Ishikawa (cell line): ENCODE results near the gene HCN2.

Experiments
- CEBPB ChIP-seq: IDR thresholded peaks from 2 replicates; pipeline ENCODE4 v1.6.1; 2012
- CREB1 ChIP-seq: IDR thresholded peaks from 2 replicates; pipeline ENCODE4 v1.6.1; 2012; ENCODE audit warnings: low read depth
- EGR1 ChIP-seq: IDR thresholded peaks from 2 replicates; pipeline ENCODE4 v1.6.1; 2012
- EP300 ChIP-seq: IDR thresholded peaks from 2 replicates; pipeline ENCODE4 v1.6.1; 2012; ENCODE audit warnings: borderline replicate concordance
- FOXM1 ChIP-seq: IDR thresholded peaks from 2 replicates; pipeline ENCODE4 v1.6.1; 2012; ENCODE audit warnings: low read depth, borderline replicate concordance
- MAX ChIP-seq: IDR thresholded peaks from 2 replicates; pipeline ENCODE4 v1.6.1; 2012
- NFIC ChIP-seq: IDR thresholded peaks from 2 replicates; pipeline ENCODE4 v1.6.1; 2012
- RAD21 ChIP-seq: IDR thresholded peaks from 2 replicates; pipeline ENCODE4 v1.6.1; 2012; ENCODE audit warnings: low read depth
- REST ChIP-seq: IDR thresholded peaks from 2 replicates; pipeline ENCODE4 v1.6.1; 2012; ENCODE audit warnings: low read depth, mild to moderate bottlenecking
- TAF1 ChIP-seq: IDR thresholded peaks from 2 replicates; pipeline ENCODE4 v1.6.1; 2012; ENCODE audit warnings: low read depth, mild to moderate bottlenecking
- TCF12 ChIP-seq: IDR thresholded peaks from 2 replicates; pipeline ENCODE4 v1.6.1; 2012; ENCODE audit warnings: low read depth
- TEAD4 ChIP-seq: IDR thresholded peaks from 2 replicates; pipeline ENCODE4 v1.6.1; 2012
- USF1 ChIP-seq: IDR thresholded peaks from 2 replicates; pipeline ENCODE4 v1.6.1; 2012
- YY1 ChIP-seq: IDR thresholded peaks from 2 replicates; pipeline ENCODE4 v1.6.1; 2012; ENCODE audit warnings: low read depth
- ZBTB7A ChIP-seq: IDR thresholded peaks from 2 replicates; pipeline ENCODE4 v1.6.1; 2012; ENCODE audit warnings: low read depth

The HCN2 gene

GRCh38 chr19:588093-588740 lies 1.5 kb upstream of the HCN2 start:
- TF ChIP-seq EP300 (peak; percentile 58), EGR1 (peak; percentile 40), TAF1 (no peak), REST (no peak), TEAD4 (no peak), CREB1 (no peak), USF1 (peak; percentile 38), TCF12 (peak; percentile 86), MAX (peak; percentile 68), RAD21 (peak; percentile 63), ZBTB7A (no peak), NFIC (peak; percentile 95), CEBPB (no peak), YY1 (no peak), FOXM1 (peak; percentile 51; the same call in 1 of the 2 replicates)

- TF ChIP-seq ZBTB7A (peak; percentile 85), MAX (no peak), CEBPB (no peak)
These were observed 664 bp upstream of the HCN2 start for GRCh38 chr19:588741-589692.

GRCh38 chr19:590396-590745 lies 690 bp downstream of the HCN2 start:
- TF ChIP-seq TEAD4 = no peak
- no peak for TF ChIP-seq YY1
- no peak for TF ChIP-seq TAF1
- TF ChIP-seq USF1 = no peak
- peak; percentile 82 for TF ChIP-seq MAX
- TF ChIP-seq FOXM1 = no peak

GRCh38 chr19:590750-591098 lies 1.0 kb downstream of the HCN2 start:
- TF ChIP-seq EGR1 = no peak
- TF ChIP-seq USF1 = no peak
- no peak for TF ChIP-seq MAX
- no peak for TF ChIP-seq RAD21
- TF ChIP-seq TEAD4 = no peak
- no peak for TF ChIP-seq TCF12
- no peak for TF ChIP-seq YY1
- no peak for TF ChIP-seq NFIC
- TF ChIP-seq CREB1 = no peak
- no peak for TF ChIP-seq TAF1
- no peak for TF ChIP-seq ZBTB7A
- no peak for TF ChIP-seq REST
- no peak for TF ChIP-seq FOXM1
- no peak for TF ChIP-seq EP300
- TF ChIP-seq CEBPB = no peak
